Measurements from ENCODE around the gene ARL5A. TPM values are rescaled to one million over a fixed set of nuclear protein-coding genes. Genes with fewer than 3 reads are reported as not detected.

The ARL5A gene
- total and polyA plus RNA-seq, 9 of the 15 experiments (the other 6 are each of a cell fraction or from before 2014, with no cell fraction given) = 16.3 to 117 (median 88.4) TPM

- H3K79me2 ChIP-seq (ENCODE audit: control insufficient read depth, insufficient read depth, low read length) = no peaks in the 10 kb centered on the region
- FAIRE-seq (no peak), ATAC-seq (no peak), DNase-seq (ENCODE audit: extremely low read depth in 1 of 4, low spot score in 3 of 4) (no peak)
- no peak overlapping the region for H3K9ac ChIP-seq (ENCODE audit: insufficient read depth in 1 of 2, low read depth in 2 of 2, low read length in 2 of 2)
- no TSS peak for BruUV-seq (replicated peaks)
- H3K36me3 ChIP-seq (ENCODE audit: control insufficient read depth, insufficient read depth, low read length) = no peaks in the 10 kb centered on the region; the same call in 2 of the 3 replicates
- ChIA-PET POLR2A (interaction anchor here (0.7 to 1.4 kb wide), 2 partner anchors 10 to 67 kb away, joined by 3 to 4 read pairs; partner anchors contain the start of gene ARL5A), CTCF (ENCODE audit: low intra/inter-chr PET ratio) (no interaction called here)
- in situ Hi-C loops (cut with MboI) (no loop called here), intact Hi-C loops (cut with micrococcal nuclease) (no loop called here)
- 0 out of 4 replicates have a peak, but pooled peaks of 1 of the 2 experiments have one; percentile 6 for TF ChIP-seq KDM1A (IDR thresholded peaks at IDR 0.05)
- peak; percentile 57 for TF ChIP-seq RBM25 (IDR thresholded peaks at IDR 0.05; ENCODE audit: low read depth, low read length, severe bottlenecking)
- peak; percentile 93 for TF ChIP-seq ZNF24 (IDR thresholded peaks at IDR 0.05)
- no peak for TF ChIP-seq SNRNP70 (optimal IDR thresholded peaks at IDR 0.05; ENCODE audit: low read depth, low read length)
- TF ChIP-seq MBD1 (CRISPR knock-in tag; IDR thresholded peaks at IDR 0.05) = no peak
- no peak for TF ChIP-seq SP2 (IDR thresholded peaks at IDR 0.05; ENCODE audit: extremely low read depth, low read depth, low read length, poor library complexity, severe bottlenecking)
- TF ChIP-seq MCM3 (IDR thresholded peaks at IDR 0.05) = no peak
- no peak for TF ChIP-seq LEF1 (IDR thresholded peaks at IDR 0.05)
- no peak for TF ChIP-seq ZNF174 (CRISPR knock-in tag; IDR thresholded peaks at IDR 0.05)
- TF ChIP-seq RBM39 (optimal IDR thresholded peaks at IDR 0.05; ENCODE audit: low read depth, low read length) = no peak
- TF ChIP-seq BCOR (IDR thresholded peaks at IDR 0.05) = 0 out of 2 replicates have a peak, but pooled peaks have one; percentile 27
- TF ChIP-seq SFPQ (IDR thresholded peaks at IDR 0.05; ENCODE audit: low read depth, low read length) = no peak
- TF ChIP-seq CBX1 (IDR thresholded peaks at IDR 0.05; ENCODE audit: low read depth) = no peak
- H2AFZ ChIP-seq (ENCODE audit: low read depth, low read length) = peak overlapping the region; percentile 70
- no peak overlapping the region for H3K4me3 ChIP-seq
- no peaks in the 10 kb centered on the region for H4K20me1 ChIP-seq (replicated peaks; ENCODE audit: control insufficient read depth, insufficient read depth, low read length)
- H3K9me1 ChIP-seq (ENCODE audit: control insufficient read depth, insufficient read depth, low read length) = peaks cover 5% of the 10 kb centered on the region
- H3K4me2 ChIP-seq (ENCODE audit: insufficient read depth, low read length) = no peak overlapping the region
- H3K9me3 ChIP-seq (replicated peaks; ENCODE audit: control insufficient read depth, insufficient read depth, low read depth, low read length) = no peaks in the 10 kb centered on the region
- H3K27me3 ChIP-seq (ENCODE audit: control insufficient read depth in 2 of 2, insufficient read depth in 2 of 2, low read length in 2 of 2) = no peaks in the 10 kb centered on the region
- H3K27ac ChIP-seq (ENCODE audit: extremely low read depth, low read depth, low read length) = no peak overlapping the region; the same call in 2 of the 3 replicates
- H3K4me1 ChIP-seq (replicated peaks in 1 of 2; ENCODE audit: control insufficient read depth in 2 of 2, insufficient read depth in 2 of 2, low read length in 2 of 2) = peaks cover 21 to 54% of the 10 kb centered on the region in 2 experiments
Measured at GRCh38 chr2:151761687-151762086, 66.5 kb downstream of the ARL5A start.

All from K562 (cell line).